ENCODE results near the gene DOCK6. TPM values are rescaled to one million over a fixed set of nuclear protein-coding genes. Genes with fewer than 3 reads are reported as not detected.
A peak's percentile ranks its signal among the peaks of the same experiment; 100 is the strongest.

Gene DOCK6
- total RNA-seq, 4 donors from 2014 or later: 19.7 to 94.0 (median 33.3) TPM

DNA sequence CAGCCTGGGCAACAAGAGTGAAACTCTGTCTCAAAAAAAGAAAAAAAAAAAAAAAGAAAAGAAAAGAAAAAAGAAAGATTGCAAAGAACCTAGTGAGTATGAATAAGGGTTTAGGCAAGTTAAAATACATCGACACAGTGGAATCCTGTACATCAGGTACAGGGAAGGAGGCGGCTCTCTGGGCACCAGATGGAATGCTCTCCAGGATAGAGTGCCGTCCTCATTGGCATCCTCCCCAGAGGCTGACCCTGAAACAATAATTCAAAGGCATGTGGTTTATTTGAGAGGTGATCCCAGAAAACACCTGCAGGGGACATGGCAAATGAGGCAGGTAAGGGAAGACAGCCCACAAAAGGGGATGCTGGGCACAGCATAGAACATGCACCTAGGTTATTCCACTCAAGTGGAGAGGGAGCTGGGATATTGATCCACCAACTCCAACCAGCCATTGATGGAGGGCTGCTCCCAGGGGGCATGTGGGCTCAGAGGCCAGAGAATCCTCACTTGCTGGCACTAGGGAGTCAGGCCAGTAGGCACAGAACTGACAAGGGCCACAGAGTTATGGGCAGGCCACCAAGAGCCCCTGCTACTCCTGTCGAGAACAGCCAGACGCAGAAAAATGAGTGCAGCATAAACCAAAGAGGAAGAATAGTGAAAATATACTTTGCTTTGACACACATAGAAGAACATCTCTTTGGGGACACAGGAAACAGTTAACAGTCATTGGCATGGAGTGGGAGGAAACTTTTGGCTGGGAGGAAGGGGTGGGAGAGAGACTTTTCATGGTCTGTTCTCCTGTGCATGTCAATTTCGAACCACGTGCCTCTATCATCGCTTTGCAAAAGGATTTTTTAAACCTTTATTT, 37.9 kb upstream of the DOCK6 start:
- H3K36me3 ChIP-seq: no peaks in the 10 kb centered on the region
- H3K4me3 ChIP-seq: no peak overlapping the region
- no peaks in the 10 kb centered on the region for H3K9me3 ChIP-seq
- WGBS, 2 donors: 66 to 74% methylated on average over 6 to 8 of the region's 8 CpGs
- DNase-seq: no peak
- intact Hi-C loops (cut with DNase I): loop anchor here (5.0 to 10.0 kb wide), 2 partner anchors 82 to 145 kb away; partner anchors contain the start of gene EPOR
- H3K27ac ChIP-seq: no peak overlapping the region
- peaks cover 0 to 15% (median 0%) of the 10 kb centered on the region in 3 donors for H3K4me1 ChIP-seq
- TF ChIP-seq, protein P1, sequence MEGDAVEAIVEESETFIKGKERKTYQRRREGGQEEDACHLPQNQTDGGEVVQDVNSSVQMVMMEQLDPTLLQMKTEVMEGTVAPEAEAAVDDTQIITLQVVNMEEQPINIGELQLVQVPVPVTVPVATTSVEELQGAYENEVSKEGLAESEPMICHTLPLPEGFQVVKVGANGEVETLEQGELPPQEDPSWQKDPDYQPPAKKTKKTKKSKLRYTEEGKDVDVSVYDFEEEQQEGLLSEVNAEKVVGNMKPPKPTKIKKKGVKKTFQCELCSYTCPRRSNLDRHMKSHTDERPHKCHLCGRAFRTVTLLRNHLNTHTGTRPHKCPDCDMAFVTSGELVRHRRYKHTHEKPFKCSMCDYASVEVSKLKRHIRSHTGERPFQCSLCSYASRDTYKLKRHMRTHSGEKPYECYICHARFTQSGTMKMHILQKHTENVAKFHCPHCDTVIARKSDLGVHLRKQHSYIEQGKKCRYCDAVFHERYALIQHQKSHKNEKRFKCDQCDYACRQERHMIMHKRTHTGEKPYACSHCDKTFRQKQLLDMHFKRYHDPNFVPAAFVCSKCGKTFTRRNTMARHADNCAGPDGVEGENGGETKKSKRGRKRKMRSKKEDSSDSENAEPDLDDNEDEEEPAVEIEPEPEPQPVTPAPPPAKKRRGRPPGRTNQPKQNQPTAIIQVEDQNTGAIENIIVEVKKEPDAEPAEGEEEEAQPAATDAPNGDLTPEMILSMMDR (IDR thresholded peaks at IDR 0.05): no peak
- no peak for TF ChIP-seq POLR2A (IDR thresholded peaks at IDR 0.05)
- peaks cover 0 to 6% (median 0%) of the 10 kb centered on the region in 4 donors for H3K27me3 ChIP-seq

GRCh38 chr19:11296264-11296663, 33.9 kb upstream of the DOCK6 start:
- Histone ChIP-seq H3K9me3 (no peaks in the 10 kb centered on the region), H3K4me1 (peaks cover 0 to 28% (median 4%) of the 10 kb centered on the region in 3 donors), H3K4me3 (no peak overlapping the region), H3K27me3 (no peaks in the 10 kb centered on the region), H3K27ac (peak overlapping the region in 2 of 4 donors; percentile 39 to 43), H3K36me3 (no peaks in the 10 kb centered on the region)
- DNase-seq: no peak
- WGBS, 2 donors: 36 to 39% methylated on average over 7 of the region's 7 CpGs
- TF ChIP-seq, protein P1 (IDR thresholded peaks at IDR 0.05): no peak
- TF ChIP-seq POLR2A (IDR thresholded peaks at IDR 0.05): no peak
- intact Hi-C loops (cut with DNase I): loop anchor here (5.0 to 10.0 kb wide), 2 partner anchors 86 to 149 kb away; partner anchors contain the start of gene EPOR

- WGBS, 2 donors: 51 to 54% methylated on average over 5 to 7 of the region's 8 CpGs
- no peaks in the 10 kb centered on the region for H3K36me3 ChIP-seq
- H3K4me3 ChIP-seq: no peak within 1 kb of the TSS
- H3K9me3 ChIP-seq: no peaks in the 10 kb centered on the region
- no peak for DNase-seq
- intact Hi-C loops (cut with DNase I): loop anchor here (5.0 to 10.0 kb wide), 2 partner anchors 87 to 149 kb away; partner anchors contain the start of gene EPOR
- H3K4me1 ChIP-seq: peaks cover 0 to 28% (median 4%) of the 10 kb centered on the region in 3 donors
- no peak for TF ChIP-seq POLR2A (IDR thresholded peaks at IDR 0.05)
- TF ChIP-seq, protein P1 (IDR thresholded peaks at IDR 0.05): no peak
- H3K27ac ChIP-seq: peak within 1 kb of the TSS in 2 of 4 donors; percentile 39 to 43
- H3K27me3 ChIP-seq: no peaks in the 10 kb centered on the region
Measured at GRCh38 chr19:11295665-11296245, 33.4 kb upstream of the DOCK6 start, which contains the start of gene TSPAN16. TSPAN16 (plus strand) TSS chr19:11296160; CDS start chr19:11296298, 138 bp downstream.

GRCh38 chr19:11295180-11295579, 32.9 kb upstream of the DOCK6 start:
- Histone ChIP-seq H3K4me3 (no peak overlapping the region), H3K4me1 (peaks cover 0 to 28% (median 4%) of the 10 kb centered on the region in 3 donors), H3K9me3 (no peaks in the 10 kb centered on the region), H3K36me3 (no peaks in the 10 kb centered on the region), H3K27me3 (no peaks in the 10 kb centered on the region), H3K27ac (no peak overlapping the region)
- intact Hi-C loops (cut with DNase I): loop anchor here (5.0 to 10.0 kb wide), 2 partner anchors 87 to 150 kb away; partner anchors contain the start of gene EPOR
- WGBS, 2 donors: 74 to 85% methylated on average over 3 to 4 of the region's 4 CpGs
- no peak for DNase-seq
- no peak for TF ChIP-seq POLR2A (IDR thresholded peaks at IDR 0.05)
- TF ChIP-seq, protein P1 (IDR thresholded peaks at IDR 0.05): no peak
